ENCODE results near the gene TMEM9.

DNA sequence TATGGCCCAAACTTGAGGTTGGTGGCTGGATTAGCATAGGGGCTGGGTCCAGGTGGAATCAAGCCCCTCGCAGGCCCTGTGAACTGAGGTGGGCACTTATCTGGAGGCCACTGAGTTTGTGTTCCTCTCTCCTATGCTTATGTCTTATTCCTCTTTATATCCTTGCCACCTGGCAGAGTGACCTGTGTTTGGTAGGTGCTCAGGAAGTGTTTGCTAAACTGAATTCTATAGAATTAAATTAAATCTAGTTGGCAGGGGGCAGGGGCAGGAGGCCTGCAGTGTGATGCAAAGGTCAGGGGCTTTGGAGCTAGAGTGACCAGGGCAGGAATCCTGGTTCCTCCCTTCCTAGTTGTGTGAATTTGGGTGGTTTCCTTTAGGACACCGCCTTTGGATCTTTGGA, 1.1 kb upstream of the TMEM9 start:
- TF ChIP-seq, protein P1, sequence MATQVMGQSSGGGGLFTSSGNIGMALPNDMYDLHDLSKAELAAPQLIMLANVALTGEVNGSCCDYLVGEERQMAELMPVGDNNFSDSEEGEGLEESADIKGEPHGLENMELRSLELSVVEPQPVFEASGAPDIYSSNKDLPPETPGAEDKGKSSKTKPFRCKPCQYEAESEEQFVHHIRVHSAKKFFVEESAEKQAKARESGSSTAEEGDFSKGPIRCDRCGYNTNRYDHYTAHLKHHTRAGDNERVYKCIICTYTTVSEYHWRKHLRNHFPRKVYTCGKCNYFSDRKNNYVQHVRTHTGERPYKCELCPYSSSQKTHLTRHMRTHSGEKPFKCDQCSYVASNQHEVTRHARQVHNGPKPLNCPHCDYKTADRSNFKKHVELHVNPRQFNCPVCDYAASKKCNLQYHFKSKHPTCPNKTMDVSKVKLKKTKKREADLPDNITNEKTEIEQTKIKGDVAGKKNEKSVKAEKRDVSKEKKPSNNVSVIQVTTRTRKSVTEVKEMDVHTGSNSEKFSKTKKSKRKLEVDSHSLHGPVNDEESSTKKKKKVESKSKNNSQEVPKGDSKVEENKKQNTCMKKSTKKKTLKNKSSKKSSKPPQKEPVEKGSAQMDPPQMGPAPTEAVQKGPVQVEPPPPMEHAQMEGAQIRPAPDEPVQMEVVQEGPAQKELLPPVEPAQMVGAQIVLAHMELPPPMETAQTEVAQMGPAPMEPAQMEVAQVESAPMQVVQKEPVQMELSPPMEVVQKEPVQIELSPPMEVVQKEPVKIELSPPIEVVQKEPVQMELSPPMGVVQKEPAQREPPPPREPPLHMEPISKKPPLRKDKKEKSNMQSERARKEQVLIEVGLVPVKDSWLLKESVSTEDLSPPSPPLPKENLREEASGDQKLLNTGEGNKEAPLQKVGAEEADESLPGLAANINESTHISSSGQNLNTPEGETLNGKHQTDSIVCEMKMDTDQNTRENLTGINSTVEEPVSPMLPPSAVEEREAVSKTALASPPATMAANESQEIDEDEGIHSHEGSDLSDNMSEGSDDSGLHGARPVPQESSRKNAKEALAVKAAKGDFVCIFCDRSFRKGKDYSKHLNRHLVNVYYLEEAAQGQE (IDR thresholded peaks at IDR 0.05; ENCODE audit: low read depth) = no peak
- TF ChIP-seq EGR1 (IDR thresholded peaks at IDR 0.05) (no peak), CEBPB (IDR thresholded peaks at IDR 0.05) (no peak), TAF1 (IDR thresholded peaks at IDR 0.05; ENCODE audit: low read depth) (no peak), YY1 (IDR thresholded peaks at IDR 0.05; ENCODE audit: low read depth) (no peak), NFIC (IDR thresholded peaks at IDR 0.05) (no peak), RAD21 (IDR thresholded peaks at IDR 0.05; ENCODE audit: low read depth) (no peak), FOXM1 (IDR thresholded peaks at IDR 0.05; ENCODE audit: borderline replicate concordance, low read depth) (no peak), EP300 (IDR thresholded peaks at IDR 0.05; ENCODE audit: borderline replicate concordance) (no peak), TCF12 (IDR thresholded peaks at IDR 0.05; ENCODE audit: low read depth) (no peak)
- TF ChIP-seq, protein P2, sequence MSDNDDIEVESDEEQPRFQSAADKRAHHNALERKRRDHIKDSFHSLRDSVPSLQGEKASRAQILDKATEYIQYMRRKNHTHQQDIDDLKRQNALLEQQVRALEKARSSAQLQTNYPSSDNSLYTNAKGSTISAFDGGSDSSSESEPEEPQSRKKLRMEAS (IDR thresholded peaks at IDR 0.05) = no peak
- TF ChIP-seq, protein P3, sequence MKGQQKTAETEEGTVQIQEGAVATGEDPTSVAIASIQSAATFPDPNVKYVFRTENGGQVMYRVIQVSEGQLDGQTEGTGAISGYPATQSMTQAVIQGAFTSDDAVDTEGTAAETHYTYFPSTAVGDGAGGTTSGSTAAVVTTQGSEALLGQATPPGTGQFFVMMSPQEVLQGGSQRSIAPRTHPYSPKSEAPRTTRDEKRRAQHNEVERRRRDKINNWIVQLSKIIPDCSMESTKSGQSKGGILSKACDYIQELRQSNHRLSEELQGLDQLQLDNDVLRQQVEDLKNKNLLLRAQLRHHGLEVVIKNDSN (IDR thresholded peaks at IDR 0.05) = no peak

All from Ishikawa (cell line).